ENCODE measurements around the gene DNAJC22.

DNAJC22 gene

GRCh38 chr12:49364989-49365388 is 18.3 kb downstream of the DNAJC22 start:
- H3K27ac ChIP-seq: no peak overlapping the region
- TF ChIP-seq, protein P1, sequence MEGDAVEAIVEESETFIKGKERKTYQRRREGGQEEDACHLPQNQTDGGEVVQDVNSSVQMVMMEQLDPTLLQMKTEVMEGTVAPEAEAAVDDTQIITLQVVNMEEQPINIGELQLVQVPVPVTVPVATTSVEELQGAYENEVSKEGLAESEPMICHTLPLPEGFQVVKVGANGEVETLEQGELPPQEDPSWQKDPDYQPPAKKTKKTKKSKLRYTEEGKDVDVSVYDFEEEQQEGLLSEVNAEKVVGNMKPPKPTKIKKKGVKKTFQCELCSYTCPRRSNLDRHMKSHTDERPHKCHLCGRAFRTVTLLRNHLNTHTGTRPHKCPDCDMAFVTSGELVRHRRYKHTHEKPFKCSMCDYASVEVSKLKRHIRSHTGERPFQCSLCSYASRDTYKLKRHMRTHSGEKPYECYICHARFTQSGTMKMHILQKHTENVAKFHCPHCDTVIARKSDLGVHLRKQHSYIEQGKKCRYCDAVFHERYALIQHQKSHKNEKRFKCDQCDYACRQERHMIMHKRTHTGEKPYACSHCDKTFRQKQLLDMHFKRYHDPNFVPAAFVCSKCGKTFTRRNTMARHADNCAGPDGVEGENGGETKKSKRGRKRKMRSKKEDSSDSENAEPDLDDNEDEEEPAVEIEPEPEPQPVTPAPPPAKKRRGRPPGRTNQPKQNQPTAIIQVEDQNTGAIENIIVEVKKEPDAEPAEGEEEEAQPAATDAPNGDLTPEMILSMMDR (IDR thresholded peaks at IDR 0.05): no peak
- no peak for TF ChIP-seq ZFX (IDR thresholded peaks at IDR 0.05; ENCODE audit: borderline replicate concordance)

DNA sequence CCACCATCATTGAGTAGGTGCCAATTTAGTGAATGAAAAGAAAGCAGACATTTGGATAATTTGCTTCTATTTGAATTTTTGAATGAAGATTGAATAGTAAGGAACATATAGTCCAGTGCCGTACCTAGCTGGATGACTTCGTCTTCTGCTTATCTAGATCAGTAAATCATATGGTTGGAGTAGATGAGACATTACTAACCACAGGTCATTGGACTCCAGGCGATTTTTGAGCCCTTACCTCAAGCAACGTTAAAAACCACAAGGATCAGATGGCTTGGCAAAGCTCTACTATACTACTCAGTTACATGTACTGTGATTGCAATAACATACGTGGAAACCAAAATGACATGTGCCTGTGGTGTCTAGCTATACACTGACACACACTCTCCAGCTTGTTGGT is 18.9 kb downstream of the DNAJC22 start:
- TF ChIP-seq ZFX (IDR thresholded peaks at IDR 0.05; ENCODE audit: borderline replicate concordance): no peak
- TF ChIP-seq, protein P1 (IDR thresholded peaks at IDR 0.05): no peak

GRCh38 chr12:49366096-49366651 is 19.5 kb downstream of the DNAJC22 start:
- TF ChIP-seq, protein P1 (IDR thresholded peaks at IDR 0.05): no peak
- TF ChIP-seq ZFX (IDR thresholded peaks at IDR 0.05; ENCODE audit: borderline replicate concordance): no peak
- H3K27ac ChIP-seq: peak overlapping the region; percentile 95

More for the DNA sequence above, 18.9 kb downstream of the DNAJC22 start:
- H3K27ac ChIP-seq: peak overlapping the region; percentile 95

DNA sequence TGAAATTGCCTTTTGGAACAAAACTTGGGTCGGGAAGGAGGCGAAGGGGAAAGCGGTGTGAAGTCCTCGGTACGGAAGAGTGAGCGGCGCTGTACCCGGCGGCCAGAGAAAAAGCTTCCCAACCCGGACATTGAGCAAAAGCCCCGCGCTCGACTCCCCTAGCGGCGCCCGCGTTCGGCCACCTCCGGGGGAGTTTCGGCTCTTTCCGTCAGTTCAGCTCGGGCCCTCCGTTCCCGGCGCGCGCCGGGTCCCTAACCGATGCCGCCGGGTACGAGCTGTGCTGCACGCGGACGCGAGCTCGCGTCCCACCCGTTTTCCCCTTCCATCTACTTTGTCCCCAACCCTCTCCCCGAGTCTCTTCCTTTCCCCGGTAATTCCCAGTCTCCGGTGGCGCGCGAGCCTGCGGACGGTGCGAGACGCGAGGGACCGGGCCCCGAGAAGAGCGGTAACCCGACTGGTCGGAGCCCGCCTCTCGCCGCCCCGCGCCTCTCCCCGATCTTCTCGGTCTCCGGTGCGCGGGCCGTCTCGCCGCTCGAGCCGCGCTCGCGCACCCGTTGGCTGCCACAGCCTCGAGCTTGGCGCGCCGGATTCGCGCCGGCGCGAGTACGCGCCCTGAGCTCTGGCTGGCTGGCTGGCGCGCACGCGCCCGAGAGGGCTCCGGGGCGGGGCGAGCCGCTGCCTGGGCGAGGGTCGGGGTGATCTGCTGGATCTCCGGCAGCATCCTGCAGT is 20.1 kb downstream of the DNAJC22 start:
- TF ChIP-seq, protein P1 (IDR thresholded peaks at IDR 0.05): peak; percentile 58
- TF ChIP-seq ZFX (IDR thresholded peaks at IDR 0.05; ENCODE audit: borderline replicate concordance): no peak
- peak overlapping the region; percentile 95 for H3K27ac ChIP-seq

DNA sequence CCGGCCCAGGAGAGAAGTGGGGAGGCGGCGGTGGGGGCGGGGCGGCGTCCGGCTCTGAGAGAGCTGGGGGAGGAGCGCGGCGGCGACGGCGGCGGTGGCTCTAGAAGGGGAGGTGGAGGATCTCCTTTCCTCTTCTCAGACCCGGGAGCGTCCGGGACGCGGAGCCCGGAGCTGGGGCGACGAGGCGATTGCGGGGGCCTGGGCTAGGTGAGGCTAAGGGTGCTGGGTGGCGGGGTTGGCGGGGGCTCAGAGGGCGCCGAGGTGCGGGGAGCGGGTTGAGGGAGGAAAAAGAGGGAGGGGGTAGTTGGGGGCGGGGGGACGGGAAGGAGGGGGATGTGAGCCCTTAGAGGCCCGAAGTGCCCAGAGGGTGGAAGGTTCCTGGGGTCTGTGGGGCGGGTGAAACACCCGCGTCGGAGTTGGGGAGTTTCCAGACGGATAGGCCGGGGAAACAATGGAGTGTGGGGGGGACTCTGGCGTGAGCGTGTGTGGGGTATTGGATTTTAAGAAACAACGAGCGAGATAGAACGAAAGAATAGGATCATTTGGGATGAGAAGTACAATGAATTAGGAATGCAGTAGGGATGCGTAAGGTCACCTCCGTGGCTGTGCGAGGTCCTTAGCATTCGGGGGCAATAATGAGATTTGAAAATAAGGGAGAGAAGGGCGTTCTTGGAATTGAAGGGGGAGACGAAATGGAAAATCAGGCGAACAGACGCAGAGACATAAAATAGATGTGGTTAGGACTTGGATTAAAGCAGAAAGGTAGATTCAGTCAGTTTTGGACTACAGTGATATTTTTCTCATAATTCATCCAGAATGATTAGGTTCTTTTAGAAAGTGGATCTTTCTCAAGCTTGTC is 20.9 kb downstream of the DNAJC22 start, which contains the start of gene SPATS2:
Gene SPATS2 (plus strand): TSS at position 82 of the 859 bp plus-strand sequence. CDS start 93,551 bp downstream, outside the sequence.
- peak within 1 kb of the TSS; percentile 95 for H3K27ac ChIP-seq
- no peak for TF ChIP-seq ZFX (IDR thresholded peaks at IDR 0.05; ENCODE audit: borderline replicate concordance)
- TF ChIP-seq, protein P1 (IDR thresholded peaks at IDR 0.05): no peak

GRCh38 chr12:49368240-49368600 is 21.5 kb downstream of the DNAJC22 start:
- TF ChIP-seq, protein P1 (IDR thresholded peaks at IDR 0.05): no peak
- TF ChIP-seq ZFX (IDR thresholded peaks at IDR 0.05; ENCODE audit: borderline replicate concordance): no peak
- peak overlapping the region; percentile 95 for H3K27ac ChIP-seq

Data from 22Rv1 (cell line).